Measurements from ENCODE around the gene SLC25A51.
"Not testable (repeated sequence)": the region's sequence is repeated elsewhere in the genome, so short reads cannot be mapped to it uniquely, and the experiment has no call there.

SLC25A51 gene

GRCh38 chr9:37899041-37899440, 4.9 kb downstream of the SLC25A51 start:
- H3K4me1 ChIP-seq (ENCODE audit: control insufficient read depth in 2 of 2, insufficient read depth in 1 of 2, low read depth in 1 of 2, low read length in 2 of 2): peaks cover 4 to 11% of the 10 kb centered on the region in 2 donors
- H3K4me3 ChIP-seq (ENCODE audit: low read length in 2 of 2): no peak overlapping the region
- H2AFZ ChIP-seq (ENCODE audit: low read length): no peak overlapping the region
- H3K36me3 ChIP-seq (replicated peaks in 1 of 2; ENCODE audit: control insufficient read depth in 2 of 2, insufficient read depth in 2 of 2, low read length in 2 of 2): peaks cover 11 to 61% of the 10 kb centered on the region in 2 donors
- no peak for DNase-seq (ENCODE audit: low spot score)
- H2BK12ac ChIP-seq (ENCODE audit: low read length): no peak overlapping the region
- no peak overlapping the region for H4K91ac ChIP-seq (ENCODE audit: low read depth, low read length, poor library complexity)
- H4K8ac ChIP-seq (ENCODE audit: low read depth, low read length): no peak overlapping the region
- no peak overlapping the region for H3K14ac ChIP-seq (ENCODE audit: low read length)
- WGBS, 2 donors (ENCODE audit: extremely low coverage in 2 of 2, insufficient read length in 2 of 2, insufficient replicate concordance in 1 of 2): no CpG with 5 or more reads among the region's 2 CpGs
- no peaks in the 10 kb centered on the region for H3K27me3 ChIP-seq (ENCODE audit: control insufficient read depth in 3 of 3, insufficient read depth in 3 of 3, low read depth in 1 of 3, low read length in 3 of 3)
- H3K9me3 ChIP-seq (replicated peaks in 1 of 2; ENCODE audit: control insufficient read depth in 2 of 2, insufficient read depth in 1 of 2, low read depth in 1 of 2, low read length in 2 of 2): no peaks in the 10 kb centered on the region
- no peak overlapping the region for H2BK120ac ChIP-seq (ENCODE audit: low read depth, low read length)
- H2BK15ac ChIP-seq (ENCODE audit: low read length): no peak overlapping the region
- no peak overlapping the region for H2AK5ac ChIP-seq (ENCODE audit: low read depth, low read length)
- H2BK5ac ChIP-seq (ENCODE audit: low read length): no peak overlapping the region
- H3K23ac ChIP-seq (ENCODE audit: low read depth, low read length, poor library complexity): no peak overlapping the region
- H3K9ac ChIP-seq (ENCODE audit: low read depth, low read length, poor library complexity): no peak overlapping the region
- no peak overlapping the region for H3K4ac ChIP-seq (ENCODE audit: low read length)
- H3K27ac ChIP-seq (replicated peaks; ENCODE audit: low read length): no peak overlapping the region
- no peak overlapping the region for H3K4me2 ChIP-seq (ENCODE audit: insufficient read depth, low read length, poor library complexity, severe bottlenecking)
- H3K18ac ChIP-seq (ENCODE audit: low read length): no peak overlapping the region
- H3K79me1 ChIP-seq (ENCODE audit: low read depth, low read length): peaks cover 2% of the 10 kb centered on the region

DNA sequence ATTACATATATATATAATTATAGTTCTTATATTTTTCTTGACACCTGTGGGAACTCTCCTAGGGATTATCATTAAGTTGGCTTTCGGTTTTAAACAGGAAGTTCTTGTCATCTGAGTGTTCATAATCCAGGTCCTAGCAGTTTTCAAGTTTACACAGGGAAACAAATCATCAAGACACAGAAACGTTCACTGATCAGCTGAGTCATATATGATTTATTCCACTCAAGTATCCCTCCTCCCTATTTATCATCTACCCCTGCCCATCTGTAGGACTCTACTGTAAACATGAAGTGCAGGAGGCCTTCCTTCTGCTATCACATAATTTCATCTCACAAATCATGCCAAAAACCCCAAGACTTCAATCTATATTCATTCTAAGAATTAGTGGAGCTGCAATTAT, 6.3 kb downstream of the SLC25A51 start:
- peaks cover 2% of the 10 kb centered on the region for H3K79me1 ChIP-seq (ENCODE audit: low read depth, low read length)
- no peak overlapping the region for H2BK15ac ChIP-seq (ENCODE audit: low read length)
- no peak overlapping the region for H3K23ac ChIP-seq (ENCODE audit: low read depth, low read length, poor library complexity)
- H3K4me1 ChIP-seq (ENCODE audit: control insufficient read depth in 2 of 2, insufficient read depth in 1 of 2, low read depth in 1 of 2, low read length in 2 of 2): peaks cover 0 to 4% of the 10 kb centered on the region in 2 donors
- H3K27me3 ChIP-seq (ENCODE audit: control insufficient read depth in 3 of 3, insufficient read depth in 3 of 3, low read depth in 1 of 3, low read length in 3 of 3): no peaks in the 10 kb centered on the region
- no peak overlapping the region for H4K8ac ChIP-seq (ENCODE audit: low read depth, low read length)
- H3K14ac ChIP-seq (ENCODE audit: low read length): no peak overlapping the region
- no peak for DNase-seq (ENCODE audit: low spot score)
- H3K27ac ChIP-seq (replicated peaks; ENCODE audit: low read length): no peak overlapping the region
- no peak overlapping the region for H2BK12ac ChIP-seq (ENCODE audit: low read length)
- H2AK5ac ChIP-seq (ENCODE audit: low read depth, low read length): no peak overlapping the region
- H3K4me3 ChIP-seq (ENCODE audit: low read length in 2 of 2): no peak overlapping the region
- H2BK5ac ChIP-seq (ENCODE audit: low read length): no peak overlapping the region
- no peak overlapping the region for H3K9ac ChIP-seq (ENCODE audit: low read depth, low read length, poor library complexity)
- no peaks in the 10 kb centered on the region for H3K9me3 ChIP-seq (replicated peaks in 1 of 2; ENCODE audit: control insufficient read depth in 2 of 2, insufficient read depth in 1 of 2, low read depth in 1 of 2, low read length in 2 of 2)
- H3K18ac ChIP-seq (ENCODE audit: low read length): no peak overlapping the region
- no peak overlapping the region for H3K4ac ChIP-seq (ENCODE audit: low read length)
- no peak overlapping the region for H2AFZ ChIP-seq (ENCODE audit: low read length)
- no peak overlapping the region for H3K4me2 ChIP-seq (ENCODE audit: insufficient read depth, low read length, poor library complexity, severe bottlenecking)
- no peak overlapping the region for H4K91ac ChIP-seq (ENCODE audit: low read depth, low read length, poor library complexity)
- H3K36me3 ChIP-seq (replicated peaks in 1 of 2; ENCODE audit: control insufficient read depth in 2 of 2, insufficient read depth in 2 of 2, low read length in 2 of 2): peaks cover 16 to 73% of the 10 kb centered on the region in 2 donors
- no peak overlapping the region for H2BK120ac ChIP-seq (ENCODE audit: low read depth, low read length)
- no CpG with 5 or more reads among the region's 2 CpGs for WGBS, 2 donors (ENCODE audit: extremely low coverage in 2 of 2, insufficient read length in 2 of 2, insufficient replicate concordance in 1 of 2)

- no peak overlapping the region for H3K9ac ChIP-seq (ENCODE audit: low read depth, low read length, poor library complexity)
- no peak overlapping the region for H3K4ac ChIP-seq (ENCODE audit: low read length)
- H2AK5ac ChIP-seq (ENCODE audit: low read depth, low read length): no peak overlapping the region
- H3K27ac ChIP-seq (replicated peaks; ENCODE audit: low read length): no peak overlapping the region
- H4K91ac ChIP-seq (ENCODE audit: low read depth, low read length, poor library complexity): no peak overlapping the region
- H3K36me3 ChIP-seq (replicated peaks in 1 of 2; ENCODE audit: control insufficient read depth in 2 of 2, insufficient read depth in 2 of 2, low read length in 2 of 2): peaks cover 17 to 75% of the 10 kb centered on the region in 2 donors
- no peak overlapping the region for H2BK12ac ChIP-seq (ENCODE audit: low read length)
- H3K4me2 ChIP-seq (ENCODE audit: insufficient read depth, low read length, poor library complexity, severe bottlenecking): no peak overlapping the region
- H3K4me3 ChIP-seq (ENCODE audit: low read length in 2 of 2): no peak overlapping the region
- no peaks in the 10 kb centered on the region for H3K27me3 ChIP-seq (ENCODE audit: control insufficient read depth in 3 of 3, insufficient read depth in 3 of 3, low read depth in 1 of 3, low read length in 3 of 3)
- H3K14ac ChIP-seq (ENCODE audit: low read length): no peak overlapping the region
- no peak for DNase-seq (ENCODE audit: low spot score)
- WGBS, 2 donors (ENCODE audit: extremely low coverage in 2 of 2, insufficient read length in 2 of 2, insufficient replicate concordance in 1 of 2): 100% methylated on average over 1 of the region's 8 CpGs
- H3K4me1 ChIP-seq (ENCODE audit: control insufficient read depth in 2 of 2, insufficient read depth in 1 of 2, low read depth in 1 of 2, low read length in 2 of 2): peaks cover 0 to 2% of the 10 kb centered on the region in 2 donors
- H3K23ac ChIP-seq (ENCODE audit: low read depth, low read length, poor library complexity): no peak overlapping the region
- H3K79me1 ChIP-seq (ENCODE audit: low read depth, low read length): peaks cover 2% of the 10 kb centered on the region
- H4K8ac ChIP-seq (ENCODE audit: low read depth, low read length): no peak overlapping the region
- H3K18ac ChIP-seq (ENCODE audit: low read length): no peak overlapping the region
- no peak overlapping the region for H2BK15ac ChIP-seq (ENCODE audit: low read length)
- H2BK120ac ChIP-seq (ENCODE audit: low read depth, low read length): no peak overlapping the region
- H2AFZ ChIP-seq (ENCODE audit: low read length): no peak overlapping the region
- H2BK5ac ChIP-seq (ENCODE audit: low read length): no peak overlapping the region
- H3K9me3 ChIP-seq (replicated peaks in 1 of 2; ENCODE audit: control insufficient read depth in 2 of 2, insufficient read depth in 1 of 2, low read depth in 1 of 2, low read length in 2 of 2): peaks cover 4% of the 10 kb centered on the region in 2 donors
These were observed 11.9 kb downstream of the SLC25A51 start for GRCh38 chr9:37892063-37892462.

- not testable (repeated sequence) for H2BK5ac ChIP-seq (ENCODE audit: low read length); H4K8ac ChIP-seq (ENCODE audit: low read depth, low read length); H2AK5ac ChIP-seq (ENCODE audit: low read depth, low read length); H3K27me3 ChIP-seq (ENCODE audit: control insufficient read depth in 3 of 3, insufficient read depth in 3 of 3, low read depth in 1 of 3, low read length in 3 of 3); H4K91ac ChIP-seq (ENCODE audit: low read depth, low read length, poor library complexity); H3K4me1 ChIP-seq (ENCODE audit: control insufficient read depth in 2 of 2, insufficient read depth in 1 of 2, low read depth in 1 of 2, low read length in 2 of 2); DNase-seq (ENCODE audit: low spot score); H3K14ac ChIP-seq (ENCODE audit: low read length); H3K79me1 ChIP-seq (ENCODE audit: low read depth, low read length); H2BK120ac ChIP-seq (ENCODE audit: low read depth, low read length); H3K23ac ChIP-seq (ENCODE audit: low read depth, low read length, poor library complexity); H3K9ac ChIP-seq (ENCODE audit: low read depth, low read length, poor library complexity); H2BK12ac ChIP-seq (ENCODE audit: low read length); H3K4me2 ChIP-seq (ENCODE audit: insufficient read depth, low read length, poor library complexity, severe bottlenecking); H3K18ac ChIP-seq (ENCODE audit: low read length); H3K4ac ChIP-seq (ENCODE audit: low read length); H2BK15ac ChIP-seq (ENCODE audit: low read length); H2AFZ ChIP-seq (ENCODE audit: low read length); H3K27ac ChIP-seq (replicated peaks; ENCODE audit: low read length); H3K9me3 ChIP-seq (replicated peaks in 1 of 2; ENCODE audit: control insufficient read depth in 2 of 2, insufficient read depth in 1 of 2, low read depth in 1 of 2, low read length in 2 of 2); H3K4me3 ChIP-seq (ENCODE audit: low read length in 2 of 2)
- peaks cover 22 to 69% of the 10 kb centered on the region in 2 donors for H3K36me3 ChIP-seq (replicated peaks in 1 of 2; ENCODE audit: control insufficient read depth in 2 of 2, insufficient read depth in 2 of 2, low read length in 2 of 2)
- WGBS, 2 donors (ENCODE audit: extremely low coverage in 2 of 2, insufficient read length in 2 of 2, insufficient replicate concordance in 1 of 2): no CpG with 5 or more reads among the region's 17 CpGs
These were observed 12.9 kb downstream of the SLC25A51 start for GRCh38 chr9:37891042-37891441.

Data from neuronal stem cell (in vitro differentiated cells).